Activated CD4-positive, alpha-beta T cell treated with anti-CD3 and anti-CD28 coated beads, Interleukin-2, amount 50 U/mL, for 48 hours (primary cell): ENCODE results near the gene KISS1.

Experiments
- DNase-seq, 2 experiments: peaks; one replicate each; pipeline ENCODE4 v3.0.0-alpha.2; 2020

Gene KISS1

DNA sequence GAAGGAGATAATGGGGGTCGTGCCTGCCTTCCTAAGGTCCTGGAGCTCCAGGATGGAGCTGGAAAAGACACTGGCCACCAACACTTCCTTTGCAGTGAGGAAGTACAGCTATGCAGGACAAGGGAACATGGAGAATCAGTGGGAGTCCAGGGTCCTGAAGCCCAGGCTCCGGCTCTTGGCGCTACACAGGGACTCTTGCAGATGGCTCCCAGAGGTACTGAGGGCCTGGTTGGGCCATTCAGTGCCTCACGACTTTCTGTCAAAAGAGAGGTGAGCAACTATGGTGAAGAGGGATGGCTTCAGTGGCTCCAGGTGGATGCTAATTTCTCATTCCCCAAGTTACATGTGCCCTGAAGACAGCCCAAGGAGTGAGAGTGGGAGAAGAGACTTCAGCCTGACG lies 42.6 kb downstream of the KISS1 start:
- no peak for DNase-seq

DNA sequence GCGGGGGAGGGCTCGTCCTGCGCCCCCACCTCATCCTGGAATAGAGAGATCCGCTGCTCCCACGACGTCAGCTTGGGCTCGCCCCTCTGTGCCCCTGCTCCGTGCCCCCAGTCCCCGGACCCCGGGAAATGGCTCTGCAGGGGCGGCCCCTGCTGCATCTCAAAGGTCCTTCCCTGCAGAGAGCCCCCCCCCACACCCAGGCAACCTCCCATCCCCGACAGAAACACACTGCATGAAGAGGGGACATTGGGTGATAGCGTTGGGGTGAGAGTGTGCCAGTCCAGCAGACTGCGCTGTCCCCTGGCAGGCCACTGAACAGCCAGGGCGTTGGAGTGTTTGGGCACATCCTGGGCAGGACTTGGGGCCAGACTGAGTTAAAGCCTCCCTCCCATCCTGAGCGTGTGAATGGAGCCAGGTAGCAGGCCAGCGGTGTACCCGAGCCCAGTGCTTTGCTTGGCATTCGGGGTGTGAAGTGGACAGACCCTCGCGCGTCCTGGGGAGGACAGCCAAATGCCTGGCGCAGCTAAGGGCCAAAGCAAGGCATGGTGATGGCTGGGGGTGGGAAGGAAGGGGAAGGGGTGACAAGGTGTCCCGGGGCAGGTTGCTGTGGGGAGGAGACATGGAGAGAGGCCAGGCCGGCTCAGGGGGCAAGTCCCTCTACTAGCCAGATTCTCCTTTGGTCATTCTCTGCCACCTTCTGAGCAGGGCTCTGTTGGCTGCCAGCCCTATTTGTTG lies 43.8 kb downstream of the KISS1 start:
- no peak for DNase-seq

GRCh38 chr1:204151552-204152309 lies 44.6 kb downstream of the KISS1 start, which contains the start of gene ETNK2:
Gene ETNK2, minus strand, starts transcription at chr1:204152044. Its CDS starts 192 bp downstream, at chr1:204151852.
- DNase-seq = peak; percentile 28 to 42

DNA sequence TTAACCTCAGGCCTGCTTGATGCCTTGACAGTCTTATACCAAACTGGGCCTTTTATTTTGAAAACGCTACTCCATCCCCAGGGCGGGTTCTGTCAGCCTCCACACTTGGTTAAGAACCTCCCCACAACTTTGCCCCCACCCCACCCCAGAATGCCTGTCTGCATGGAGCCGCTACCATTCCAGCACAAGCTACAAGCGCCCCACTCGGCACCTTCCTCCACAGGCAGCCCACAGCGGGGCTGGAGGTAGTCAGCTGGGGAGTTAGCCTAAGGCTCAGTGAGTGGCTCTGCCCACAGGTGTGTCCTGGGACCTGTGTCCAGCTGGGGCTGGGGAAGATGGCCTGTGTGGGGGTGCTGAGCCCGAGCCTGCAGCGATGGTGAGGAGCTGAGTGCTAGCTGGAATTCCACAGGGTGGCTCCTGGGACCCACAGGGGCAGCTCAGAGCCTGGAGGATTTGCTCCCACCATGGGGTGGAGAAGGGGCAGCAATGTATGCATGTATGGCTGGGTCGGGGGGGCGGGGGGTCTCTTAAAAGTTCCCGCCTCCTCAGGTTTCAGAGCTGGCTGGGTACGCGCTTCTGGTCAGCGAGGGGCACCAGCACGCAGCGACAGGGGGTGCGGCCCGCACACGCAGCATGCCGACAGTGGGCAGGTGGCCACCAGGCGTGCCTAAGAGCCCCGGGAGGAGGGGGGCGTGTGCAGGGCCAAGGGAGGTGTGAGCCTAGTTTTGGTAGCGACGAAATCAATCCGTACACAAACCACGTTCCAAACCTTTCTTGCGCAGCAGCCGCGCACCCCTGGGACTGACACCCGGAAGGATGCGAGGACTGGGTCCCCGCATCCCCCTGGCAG lies 45.4 kb downstream of the KISS1 start:
- DNase-seq = no peak

- DNase-seq = no peak
These were observed 46.4 kb downstream of the KISS1 start for GRCh38 chr1:204149635-204150565.

DNA sequence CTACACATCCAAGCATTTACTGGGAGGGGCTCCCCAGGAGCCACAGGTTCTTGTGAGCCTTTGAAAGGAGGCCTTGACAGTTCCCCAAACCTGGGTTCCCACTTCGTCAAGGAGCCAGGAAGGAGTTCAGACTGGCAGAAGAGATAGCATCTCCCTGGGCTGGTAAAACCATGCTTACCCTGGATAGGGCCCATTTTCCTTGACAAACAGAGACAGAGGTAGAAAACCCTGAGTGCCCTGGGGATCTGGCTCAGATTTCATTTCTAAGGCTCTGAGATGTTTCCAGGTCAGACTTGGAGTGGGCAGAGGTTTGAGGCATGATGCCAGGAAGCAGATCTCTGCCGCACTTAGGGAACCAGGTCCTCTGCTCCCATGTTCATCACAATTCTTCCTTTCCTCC lies 47.2 kb downstream of the KISS1 start:
- no peak for DNase-seq

GRCh38 chr1:204147406-204148383 lies 48.6 kb downstream of the KISS1 start:
- DNase-seq = no peak

- no peak for DNase-seq
These were observed 49.3 kb downstream of the KISS1 start for GRCh38 chr1:204146965-204147364.

GRCh38 chr1:204146309-204146708 lies 50.0 kb downstream of the KISS1 start:
- DNase-seq = no peak

DNA sequence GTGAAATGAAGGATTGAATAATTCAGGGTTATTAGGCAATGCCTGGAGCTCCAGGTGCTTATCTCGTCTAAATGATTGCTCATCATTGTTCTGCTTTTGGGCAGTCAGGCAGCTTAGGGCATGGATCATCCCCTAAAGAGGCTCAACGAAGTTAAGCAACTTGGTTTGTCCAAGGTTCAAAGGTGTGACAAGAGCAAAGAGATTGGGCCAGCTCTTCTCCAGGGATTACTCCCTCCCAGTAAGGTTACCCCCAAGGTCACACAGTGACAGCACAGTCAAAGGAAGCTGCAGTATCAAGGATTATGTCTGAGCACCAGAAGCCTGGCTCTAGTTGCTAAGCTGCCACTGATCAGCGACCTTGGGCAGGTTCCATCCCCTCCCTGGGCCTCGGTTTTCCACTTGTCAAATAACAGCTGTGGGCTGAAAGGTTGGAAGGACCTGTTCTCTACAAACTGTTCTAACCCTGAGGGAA lies 51.2 kb downstream of the KISS1 start:
- no peak for DNase-seq

DNA sequence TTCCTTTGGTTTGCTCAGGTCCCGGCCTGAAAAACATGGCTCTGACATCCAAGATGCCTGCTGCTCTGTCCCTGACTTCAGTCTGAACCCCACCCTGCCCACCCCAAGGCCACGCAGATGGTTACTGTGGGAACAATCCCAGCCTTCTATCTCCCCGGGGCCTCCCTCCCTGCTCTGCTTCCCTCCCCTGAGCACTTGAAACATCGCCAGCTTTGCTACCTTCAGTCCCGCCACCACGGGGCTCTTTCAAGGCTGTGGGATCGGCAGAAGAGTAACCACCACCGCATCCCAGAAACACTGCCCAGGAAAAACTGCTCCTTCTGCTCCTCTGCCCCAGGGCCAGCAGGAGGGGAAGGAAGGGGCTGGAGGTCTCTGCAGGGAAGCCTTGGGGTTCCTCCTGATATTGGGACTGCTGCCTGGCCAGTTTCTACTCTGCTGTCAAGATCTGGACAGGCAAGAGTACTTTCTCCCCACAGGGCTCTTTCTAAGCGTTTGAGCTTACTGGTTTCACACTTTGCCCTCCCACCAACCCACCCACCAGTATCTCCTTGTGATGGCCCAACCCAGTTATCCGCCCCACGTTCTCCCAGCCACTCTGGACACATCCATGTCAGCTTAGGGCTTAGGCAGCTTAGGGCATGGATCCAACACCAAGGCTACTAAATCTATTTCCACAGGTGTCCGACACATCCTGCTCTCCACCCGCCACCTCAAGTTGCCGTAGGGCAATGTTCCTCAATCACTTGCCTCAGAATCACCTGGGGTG lies 52.8 kb downstream of the KISS1 start:
- no peak for DNase-seq

- no peak for DNase-seq
These were observed 54.0 kb downstream of the KISS1 start for GRCh38 chr1:204142032-204142974.

- DNase-seq = no peak
These were observed 55.2 kb downstream of the KISS1 start for GRCh38 chr1:204141131-204141530.
